ENCODE results near the gene TENM4.

The TENM4 gene

DNA sequence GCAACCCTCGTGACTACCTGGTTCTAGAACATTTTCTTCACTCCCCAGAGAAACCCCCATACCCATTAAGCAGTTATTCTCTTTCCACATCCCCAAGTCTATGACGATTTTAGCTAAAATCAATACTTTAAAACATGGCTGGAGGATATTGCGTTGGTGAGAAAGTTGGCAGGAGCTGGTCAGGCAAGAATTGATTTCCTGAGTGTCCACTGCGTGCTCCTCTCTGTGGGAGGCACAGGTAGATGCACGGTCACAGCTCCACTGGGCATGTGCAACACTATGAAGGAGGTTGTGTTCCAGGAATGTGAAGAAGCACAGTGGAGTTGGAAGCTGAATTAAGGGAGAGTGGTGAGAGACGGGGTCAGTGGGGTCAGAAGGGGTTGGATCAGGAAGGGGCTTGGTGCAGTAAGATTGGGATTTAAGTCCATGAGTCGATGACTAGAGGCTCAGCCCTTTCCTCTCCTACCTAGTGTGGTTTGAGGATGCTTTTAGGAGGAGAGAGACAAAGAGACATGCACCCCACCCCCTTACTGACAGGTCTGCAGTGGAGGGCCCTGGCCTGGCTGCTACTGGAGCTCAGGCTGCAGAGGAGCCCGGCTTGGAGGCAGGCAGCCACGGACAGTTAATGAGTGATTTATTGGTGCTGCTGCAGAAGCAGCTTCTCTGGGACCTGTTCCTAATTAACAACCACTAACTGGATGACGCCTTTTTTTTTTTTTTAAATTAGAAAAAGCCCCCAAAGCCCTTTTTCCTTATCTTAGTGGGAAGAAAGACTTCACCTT, 395.6 kb downstream of the TENM4 start:
- H3K4me1 ChIP-seq (ENCODE audit: control insufficient read depth, insufficient read depth, low read length), result no peaks in the 10 kb centered on the region
- H3K4me3 ChIP-seq (ENCODE audit: low read depth, low read length), result no peak overlapping the region
- POLR2A ChIA-PET, result no interaction called here
- no peak overlapping the region for H3K27ac ChIP-seq (ENCODE audit: extremely low read depth, low read depth, low read length)
- H3K36me3 ChIP-seq (ENCODE audit: control insufficient read depth in 2 of 2, insufficient read depth in 1 of 2, low read length in 2 of 2), result no peaks in the 10 kb centered on the region
- CTCF ChIA-PET, result interaction anchor here (0.6 kb wide), 1 partner anchor 449 kb away, joined by 3 read pairs; no protein-coding TSS in a partner anchor
- TF ChIP-seq HOXC10 (CRISPR knock-in tag; IDR thresholded peaks at IDR 0.05) (no peak), ZNF521 (tag by site-specific recombination; IDR thresholded peaks at IDR 0.05) (no peak), ZNF776 (tag by site-specific recombination; IDR thresholded peaks at IDR 0.05; ENCODE audit: borderline replicate concordance) (no peak), ZNF114 (tag by site-specific recombination; IDR thresholded peaks at IDR 0.05) (no peak), ZBTB11 (tag by site-specific recombination; conservative IDR thresholded peaks at IDR 0.05; ENCODE audit: low read depth) (no peak), ZSCAN18 (tag by site-specific recombination; IDR thresholded peaks at IDR 0.05) (no peak), OVOL3 (tag by site-specific recombination; IDR thresholded peaks at IDR 0.05) (no peak), ZBTB21 (tag by site-specific recombination; IDR thresholded peaks at IDR 0.05) (no peak), ZNF571 (tag by site-specific recombination; IDR thresholded peaks at IDR 0.05) (no peak), ZNF18 (tag by site-specific recombination; IDR thresholded peaks at IDR 0.05) (no peak), ZNF133 (tag by site-specific recombination; IDR thresholded peaks at IDR 0.05) (no peak), ZNF837 (tag by site-specific recombination; IDR thresholded peaks at IDR 0.05) (no peak), ZNF302 (tag by site-specific recombination; IDR thresholded peaks at IDR 0.05; ENCODE audit: low read depth) (no peak), ZBTB20 (tag by site-specific recombination; IDR thresholded peaks at IDR 0.05) (no peak)
- TF ChIP-seq, protein P1, sequence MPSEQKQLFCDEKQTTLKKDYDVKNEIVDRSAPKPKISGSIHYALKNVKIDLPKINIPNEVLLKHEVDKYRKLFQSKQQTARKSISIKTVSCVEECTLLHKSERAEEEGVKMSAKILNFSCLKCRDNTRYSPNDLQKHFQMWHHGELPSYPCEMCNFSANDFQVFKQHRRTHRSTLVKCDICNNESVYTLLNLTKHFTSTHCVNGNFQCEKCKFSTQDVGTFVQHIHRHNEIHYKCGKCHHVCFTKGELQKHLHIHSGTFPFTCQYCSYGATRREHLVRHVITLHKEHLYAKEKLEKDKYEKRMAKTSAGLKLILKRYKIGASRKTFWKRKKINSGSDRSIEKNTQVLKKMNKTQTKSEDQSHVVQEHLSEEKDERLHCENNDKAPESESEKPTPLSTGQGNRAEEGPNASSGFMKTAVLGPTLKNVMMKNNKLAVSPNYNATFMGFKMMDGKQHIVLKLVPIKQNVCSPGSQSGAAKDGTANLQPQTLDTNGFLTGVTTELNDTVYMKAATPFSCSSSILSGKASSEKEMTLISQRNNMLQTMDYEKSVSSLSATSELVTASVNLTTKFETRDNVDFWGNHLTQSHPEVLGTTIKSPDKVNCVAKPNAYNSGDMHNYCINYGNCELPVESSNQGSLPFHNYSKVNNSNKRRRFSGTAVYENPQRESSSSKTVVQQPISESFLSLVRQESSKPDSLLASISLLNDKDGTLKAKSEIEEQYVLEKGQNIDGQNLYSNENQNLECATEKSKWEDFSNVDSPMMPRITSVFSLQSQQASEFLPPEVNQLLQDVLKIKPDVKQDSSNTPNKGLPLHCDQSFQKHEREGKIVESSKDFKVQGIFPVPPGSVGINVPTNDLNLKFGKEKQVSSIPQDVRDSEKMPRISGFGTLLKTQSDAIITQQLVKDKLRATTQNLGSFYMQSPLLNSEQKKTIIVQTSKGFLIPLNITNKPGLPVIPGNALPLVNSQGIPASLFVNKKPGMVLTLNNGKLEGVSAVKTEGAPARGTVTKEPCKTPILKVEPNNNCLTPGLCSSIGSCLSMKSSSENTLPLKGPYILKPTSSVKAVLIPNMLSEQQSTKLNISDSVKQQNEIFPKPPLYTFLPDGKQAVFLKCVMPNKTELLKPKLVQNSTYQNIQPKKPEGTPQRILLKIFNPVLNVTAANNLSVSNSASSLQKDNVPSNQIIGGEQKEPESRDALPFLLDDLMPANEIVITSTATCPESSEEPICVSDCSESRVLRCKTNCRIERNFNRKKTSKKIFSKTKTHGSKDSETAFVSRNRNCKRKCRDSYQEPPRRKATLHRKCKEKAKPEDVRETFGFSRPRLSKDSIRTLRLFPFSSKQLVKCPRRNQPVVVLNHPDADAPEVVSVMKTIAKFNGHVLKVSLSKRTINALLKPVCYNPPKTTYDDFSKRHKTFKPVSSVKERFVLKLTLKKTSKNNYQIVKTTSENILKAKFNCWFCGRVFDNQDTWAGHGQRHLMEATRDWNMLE (tag by site-specific recombination; conservative IDR thresholded peaks at IDR 0.05; ENCODE audit: low read depth), result no peak
- H3K9me3 ChIP-seq (ENCODE audit: control insufficient read depth, insufficient read depth, low read depth, low read length), result no peaks in the 10 kb centered on the region
